Measurements from ENCODE around the gene CDKAL1. TPM values are rescaled to one million over a fixed set of nuclear protein-coding genes. Genes with fewer than 3 reads are reported as not detected.

Gene CDKAL1
- total and polyA plus RNA-seq, 9 of the 15 experiments (the other 6 are each of a cell fraction or from before 2014, with no cell fraction given), result 11.2 to 36.3 (median 20.1) TPM

- TF ChIP-seq ATF6 (CRISPR knock-in tag; IDR thresholded peaks at IDR 0.05) (peak; percentile 64; the same call in 1 of the 2 replicates), PKNOX1 (IDR thresholded peaks at IDR 0.05) (peak; percentile 82), ELF4 (CRISPR knock-in tag; IDR thresholded peaks at IDR 0.05) (0 out of 2 replicates have a peak, but pooled peaks have one; percentile 54), CCAR2 (IDR thresholded peaks at IDR 0.05; ENCODE audit: low read depth, low read length) (no peak), GABPB1 (CRISPR knock-in tag; IDR thresholded peaks at IDR 0.05) (no peak; the same call in 1 of the 2 replicates), POU5F1 (IDR thresholded peaks at IDR 0.05; ENCODE audit: borderline replicate concordance, low read depth, low read length, partially characterized antibody) (no peak), HMG20B (CRISPR knock-in tag; IDR thresholded peaks at IDR 0.05) (no peak), ASH1L (IDR thresholded peaks at IDR 0.05; ENCODE audit: borderline replicate concordance, low read depth, partially characterized antibody) (no peak), ZNF232 (CRISPR knock-in tag; IDR thresholded peaks at IDR 0.05) (no peak), NEUROD1 (IDR thresholded peaks at IDR 0.05; ENCODE audit: borderline replicate concordance, low read depth, low read length, partially characterized antibody) (peak; percentile 87), MEF2A (IDR thresholded peaks at IDR 0.05; ENCODE audit: control insufficient read depth, low read depth, low read length) (peak; percentile 53; the same call in 1 of the 2 replicates)
- TF ChIP-seq, protein P1, sequence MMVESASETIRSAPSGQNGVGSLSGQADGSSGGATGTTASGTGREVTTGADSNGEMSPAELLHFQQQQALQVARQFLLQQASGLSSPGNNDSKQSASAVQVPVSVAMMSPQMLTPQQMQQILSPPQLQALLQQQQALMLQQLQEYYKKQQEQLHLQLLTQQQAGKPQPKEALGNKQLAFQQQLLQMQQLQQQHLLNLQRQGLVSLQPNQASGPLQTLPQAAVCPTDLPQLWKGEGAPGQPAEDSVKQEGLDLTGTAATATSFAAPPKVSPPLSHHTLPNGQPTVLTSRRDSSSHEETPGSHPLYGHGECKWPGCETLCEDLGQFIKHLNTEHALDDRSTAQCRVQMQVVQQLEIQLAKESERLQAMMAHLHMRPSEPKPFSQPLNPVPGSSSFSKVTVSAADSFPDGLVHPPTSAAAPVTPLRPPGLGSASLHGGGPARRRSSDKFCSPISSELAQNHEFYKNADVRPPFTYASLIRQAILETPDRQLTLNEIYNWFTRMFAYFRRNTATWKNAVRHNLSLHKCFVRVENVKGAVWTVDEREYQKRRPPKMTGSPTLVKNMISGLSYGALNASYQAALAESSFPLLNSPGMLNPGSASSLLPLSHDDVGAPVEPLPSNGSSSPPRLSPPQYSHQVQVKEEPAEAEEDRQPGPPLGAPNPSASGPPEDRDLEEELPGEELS (CRISPR knock-in tag; IDR thresholded peaks at IDR 0.05; ENCODE audit: borderline replicate concordance), result no peak
- TF ChIP-seq, protein P2, sequence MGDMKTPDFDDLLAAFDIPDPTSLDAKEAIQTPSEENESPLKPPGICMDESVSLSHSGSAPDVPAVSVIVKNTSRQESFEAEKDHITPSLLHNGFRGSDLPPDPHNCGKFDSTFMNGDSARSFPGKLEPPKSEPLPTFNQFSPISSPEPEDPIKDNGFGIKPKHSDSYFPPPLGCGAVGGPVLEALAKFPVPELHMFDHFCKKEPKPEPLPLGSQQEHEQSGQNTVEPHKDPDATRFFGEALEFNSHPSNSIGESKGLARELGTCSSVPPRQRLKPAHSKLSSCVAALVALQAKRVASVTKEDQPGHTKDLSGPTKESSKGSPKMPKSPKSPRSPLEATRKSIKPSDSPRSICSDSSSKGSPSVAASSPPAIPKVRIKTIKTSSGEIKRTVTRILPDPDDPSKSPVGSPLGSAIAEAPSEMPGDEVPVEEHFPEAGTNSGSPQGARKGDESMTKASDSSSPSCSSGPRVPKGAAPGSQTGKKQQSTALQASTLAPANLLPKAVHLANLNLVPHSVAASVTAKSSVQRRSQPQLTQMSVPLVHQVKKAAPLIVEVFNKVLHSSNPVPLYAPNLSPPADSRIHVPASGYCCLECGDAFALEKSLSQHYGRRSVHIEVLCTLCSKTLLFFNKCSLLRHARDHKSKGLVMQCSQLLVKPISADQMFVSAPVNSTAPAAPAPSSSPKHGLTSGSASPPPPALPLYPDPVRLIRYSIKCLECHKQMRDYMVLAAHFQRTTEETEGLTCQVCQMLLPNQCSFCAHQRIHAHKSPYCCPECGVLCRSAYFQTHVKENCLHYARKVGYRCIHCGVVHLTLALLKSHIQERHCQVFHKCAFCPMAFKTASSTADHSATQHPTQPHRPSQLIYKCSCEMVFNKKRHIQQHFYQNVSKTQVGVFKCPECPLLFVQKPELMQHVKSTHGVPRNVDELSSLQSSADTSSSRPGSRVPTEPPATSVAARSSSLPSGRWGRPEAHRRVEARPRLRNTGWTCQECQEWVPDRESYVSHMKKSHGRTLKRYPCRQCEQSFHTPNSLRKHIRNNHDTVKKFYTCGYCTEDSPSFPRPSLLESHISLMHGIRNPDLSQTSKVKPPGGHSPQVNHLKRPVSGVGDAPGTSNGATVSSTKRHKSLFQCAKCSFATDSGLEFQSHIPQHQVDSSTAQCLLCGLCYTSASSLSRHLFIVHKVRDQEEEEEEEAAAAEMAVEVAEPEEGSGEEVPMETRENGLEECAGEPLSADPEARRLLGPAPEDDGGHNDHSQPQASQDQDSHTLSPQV (IDR thresholded peaks at IDR 0.05), result peak; percentile 85; the same call in 1 of the 2 replicates
- TF ChIP-seq, protein P3, sequence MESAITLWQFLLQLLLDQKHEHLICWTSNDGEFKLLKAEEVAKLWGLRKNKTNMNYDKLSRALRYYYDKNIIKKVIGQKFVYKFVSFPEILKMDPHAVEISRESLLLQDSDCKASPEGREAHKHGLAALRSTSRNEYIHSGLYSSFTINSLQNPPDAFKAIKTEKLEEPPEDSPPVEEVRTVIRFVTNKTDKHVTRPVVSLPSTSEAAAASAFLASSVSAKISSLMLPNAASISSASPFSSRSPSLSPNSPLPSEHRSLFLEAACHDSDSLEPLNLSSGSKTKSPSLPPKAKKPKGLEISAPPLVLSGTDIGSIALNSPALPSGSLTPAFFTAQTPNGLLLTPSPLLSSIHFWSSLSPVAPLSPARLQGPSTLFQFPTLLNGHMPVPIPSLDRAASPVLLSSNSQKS (CRISPR knock-in tag; IDR thresholded peaks at IDR 0.05), result no peak
- TF ChIP-seq, protein P4, sequence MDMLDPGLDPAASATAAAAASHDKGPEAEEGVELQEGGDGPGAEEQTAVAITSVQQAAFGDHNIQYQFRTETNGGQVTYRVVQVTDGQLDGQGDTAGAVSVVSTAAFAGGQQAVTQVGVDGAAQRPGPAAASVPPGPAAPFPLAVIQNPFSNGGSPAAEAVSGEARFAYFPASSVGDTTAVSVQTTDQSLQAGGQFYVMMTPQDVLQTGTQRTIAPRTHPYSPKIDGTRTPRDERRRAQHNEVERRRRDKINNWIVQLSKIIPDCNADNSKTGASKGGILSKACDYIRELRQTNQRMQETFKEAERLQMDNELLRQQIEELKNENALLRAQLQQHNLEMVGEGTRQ (CRISPR knock-in tag; IDR thresholded peaks at IDR 0.05), result no peak
These were observed 277.0 kb downstream of the CDKAL1 start (continued) for GRCh38 chr6:20811109-20811761.

Measured in K562 (cell line).